ENCODE results near the gene FAM177B.
"Not testable (repeated sequence)": the region's sequence is repeated elsewhere in the genome, so short reads cannot be mapped to it uniquely, and the experiment has no call there.

The FAM177B gene

GRCh38 chr1:222739465-222739864 is 2.5 kb downstream of the FAM177B start:
- no peak overlapping the region for H3K27ac ChIP-seq
- DNase-seq (ENCODE audit: low read depth, low spot score): no peak

GRCh38 chr1:222739929-222740328 is 2.9 kb downstream of the FAM177B start:
- H3K27ac ChIP-seq: no peak overlapping the region
- DNase-seq (ENCODE audit: low read depth, low spot score): no peak

GRCh38 chr1:222741630-222742457 is 4.8 kb downstream of the FAM177B start:
- H3K27ac ChIP-seq: not testable (repeated sequence)

GRCh38 chr1:222749927-222750326 is 12.9 kb downstream of the FAM177B start:
- no peak overlapping the region for H3K27ac ChIP-seq
- DNase-seq (ENCODE audit: low read depth, low spot score): no peak

More at GRCh38 chr1:222741630-222742457, 4.8 kb downstream of the FAM177B start:
- not testable (repeated sequence) for DNase-seq (ENCODE audit: low read depth, low spot score)

GRCh38 chr1:222750651-222751050 is 13.6 kb downstream of the FAM177B start:
- H3K27ac ChIP-seq: no peak overlapping the region

GRCh38 chr1:222751255-222751654 is 14.3 kb downstream of the FAM177B start:
- no peak overlapping the region for H3K27ac ChIP-seq
- DNase-seq (ENCODE audit: low read depth, low spot score): no peak

More at GRCh38 chr1:222750651-222751050, 13.6 kb downstream of the FAM177B start:
- DNase-seq (ENCODE audit: low read depth, low spot score): no peak

- DNase-seq (ENCODE audit: low read depth, low spot score): peak; percentile 83
- peak overlapping the region; percentile 63 for H3K27ac ChIP-seq
Observed at GRCh38 chr1:222754366-222755139, 17.6 kb downstream of the FAM177B start.

GRCh38 chr1:222757646-222758268 is 20.8 kb downstream of the FAM177B start:
- no peak overlapping the region for H3K27ac ChIP-seq
- no peak for DNase-seq (ENCODE audit: low read depth, low spot score)

- DNase-seq (ENCODE audit: low read depth, low spot score): no peak
- no peak overlapping the region for H3K27ac ChIP-seq
Observed at GRCh38 chr1:222759451-222760035, 22.5 kb downstream of the FAM177B start.

GRCh38 chr1:222761083-222761482 is 24.1 kb downstream of the FAM177B start:
- DNase-seq (ENCODE audit: low read depth, low spot score): no peak
- no peak overlapping the region for H3K27ac ChIP-seq

GRCh38 chr1:222762178-222762577 is 25.2 kb downstream of the FAM177B start:
- not testable (repeated sequence) for H3K27ac ChIP-seq; DNase-seq (ENCODE audit: low read depth, low spot score)

- no peak overlapping the region for H3K27ac ChIP-seq
- no peak for DNase-seq (ENCODE audit: low read depth, low spot score)
Observed at GRCh38 chr1:222767152-222767571, 30.2 kb downstream of the FAM177B start.

GRCh38 chr1:222768592-222768991 is 31.6 kb downstream of the FAM177B start:
- no peak for DNase-seq (ENCODE audit: low read depth, low spot score)
- no peak overlapping the region for H3K27ac ChIP-seq

GRCh38 chr1:222769181-222769580 is 32.2 kb downstream of the FAM177B start:
- DNase-seq (ENCODE audit: low read depth, low spot score): no peak
- no peak overlapping the region for H3K27ac ChIP-seq

- no peak overlapping the region for H3K27ac ChIP-seq
- no peak for DNase-seq (ENCODE audit: low read depth, low spot score)
Observed at GRCh38 chr1:222769971-222770620, 33.1 kb downstream of the FAM177B start.

GRCh38 chr1:222772996-222773379 is 36.0 kb downstream of the FAM177B start:
- no peak overlapping the region for H3K27ac ChIP-seq
- DNase-seq (ENCODE audit: low read depth, low spot score): no peak

GRCh38 chr1:222777463-222777862 is 40.5 kb downstream of the FAM177B start:
- H3K27ac ChIP-seq: peak overlapping the region; percentile 46
- DNase-seq (ENCODE audit: low read depth, low spot score): peak; percentile 80

GRCh38 chr1:222777977-222778376 is 41.0 kb downstream of the FAM177B start:
- peak overlapping the region; percentile 46 for H3K27ac ChIP-seq
- DNase-seq (ENCODE audit: low read depth, low spot score): peak; percentile 77

GRCh38 chr1:222781251-222781650 is 44.2 kb downstream of the FAM177B start:
- no peak overlapping the region for H3K27ac ChIP-seq

GRCh38 chr1:222783051-222783450 is 46.0 kb downstream of the FAM177B start:
- DNase-seq (ENCODE audit: low read depth, low spot score): no peak
- no peak overlapping the region for H3K27ac ChIP-seq

More at GRCh38 chr1:222781251-222781650, 44.2 kb downstream of the FAM177B start:
- no peak for DNase-seq (ENCODE audit: low read depth, low spot score)
